Activated T-cell treated with anti-CD3 and anti-CD28 coated beads, Interleukin-2, amount 50 U/mL, for 72 hours (primary cell): Measurements from ENCODE around the gene VAV2. TPM values are rescaled to one million over a fixed set of nuclear protein-coding genes. Genes with fewer than 3 reads are reported as not detected.

ENCODE experiments used
- ATAC-seq, 2 donors: fragments of 150-1000 bp; cut with Tn5 transposase; replicated peaks in 1 of 2; 2 replicates each; pipeline ENCODE4 v1.10.0; 2021; ENCODE audit warnings: moderate library complexity in 2 of 2, mild to moderate bottlenecking in 1 of 2
- DNase-seq, 2 donors: peaks; one replicate each; pipeline ENCODE4 v3.0.0; 2021 to 2022; ENCODE audit warnings: mixed read lengths in 1 of 2
- H3K27ac Mint-ChIP-seq: one replicate; pipeline ENCODE4 v1.8.0; 2022; ENCODE audit warnings: mild to moderate bottlenecking, moderate library complexity, mixed read lengths
- H3K27me3 Mint-ChIP-seq: one replicate; pipeline ENCODE4 v1.8.0; 2022; ENCODE audit warnings: low read depth, mixed read lengths
- H3K36me3 Mint-ChIP-seq, 2 donors: one replicate each; pipeline ENCODE4 v1.8.0; 2022; ENCODE audit warnings: mixed read lengths in 2 of 2, mild to moderate bottlenecking in 1 of 2; ENCODE audit not compliant: insufficient read depth in 2 of 2
- H3K4me1 Mint-ChIP-seq: one replicate; pipeline ENCODE4 v1.8.0; 2022; ENCODE audit warnings: low read depth, mixed read lengths
- H3K4me3 Mint-ChIP-seq, 2 donors: one replicate each; pipeline ENCODE4 v1.8.0; 2022; ENCODE audit warnings: mild to moderate bottlenecking in 2 of 2, mixed read lengths in 2 of 2, moderate library complexity in 2 of 2
- H3K9me3 Mint-ChIP-seq, 2 donors: one replicate each; pipeline ENCODE4 v1.8.0; 2022; ENCODE audit warnings: mixed read lengths in 2 of 2
- total RNA-seq, 2 donors: library from RNA; stranded (reverse); gene quantifications; one replicate each; pipeline ENCODE4 v1.2.3, GENCODE V29; 2022

Gene VAV2
- total RNA-seq, 2 donors from 2014 or later: 4.6 to 5.1 TPM

DNA sequence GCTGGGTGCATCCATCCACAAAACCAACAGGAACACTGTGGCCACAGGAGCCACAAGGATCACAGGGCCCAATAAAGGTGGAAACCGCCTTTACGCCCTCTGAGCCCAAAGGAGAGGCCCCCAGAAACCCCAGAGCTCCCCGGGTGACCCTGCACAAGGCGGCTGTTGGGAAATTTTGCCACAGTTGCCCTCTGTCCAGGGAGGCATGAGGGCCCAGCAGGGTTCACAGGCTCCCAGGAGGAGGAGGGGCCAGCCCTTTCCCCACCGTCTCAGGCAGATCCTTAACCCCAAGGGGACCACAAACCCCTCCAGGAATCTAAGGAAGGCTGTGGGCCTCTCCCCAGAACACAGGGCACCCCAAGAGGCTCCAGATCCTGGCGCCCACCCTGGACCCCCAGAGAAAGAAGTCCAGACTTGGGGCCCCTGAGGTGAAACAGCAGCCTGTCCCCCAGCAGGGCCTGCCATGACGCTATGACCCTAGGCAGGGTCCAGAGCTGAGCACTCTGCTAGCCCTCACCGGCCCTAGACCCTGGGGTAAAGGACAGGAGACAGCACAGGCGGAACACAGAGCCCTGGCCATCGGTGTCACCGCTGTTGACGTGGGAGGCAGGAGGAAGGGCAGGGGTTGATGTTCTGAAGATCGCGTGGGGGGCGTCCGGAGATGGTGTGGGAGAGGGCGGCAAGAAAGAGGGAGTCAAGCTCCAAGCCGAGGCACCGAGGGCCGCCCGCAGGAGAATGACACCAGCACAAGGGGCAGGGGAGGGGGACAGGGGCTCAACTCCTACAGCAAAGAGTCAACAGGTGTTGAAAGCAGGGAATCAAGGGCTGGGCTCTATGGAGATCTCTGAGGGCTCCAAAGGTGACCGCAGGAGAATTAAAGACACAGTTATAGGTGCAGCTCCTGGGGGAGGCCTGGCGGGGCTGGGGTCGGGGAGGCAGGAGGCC lies 97.5 kb downstream of the VAV2 start:
- DNase-seq: no peak
- H3K27me3 Mint-ChIP-seq: no peaks in the 10 kb centered on the region
- H3K27ac Mint-ChIP-seq: no peak overlapping the region
- H3K4me3 Mint-ChIP-seq: no peak overlapping the region
- ATAC-seq: no peak
- H3K4me1 Mint-ChIP-seq: no peaks in the 10 kb centered on the region
- H3K36me3 Mint-ChIP-seq: no peaks in the 10 kb centered on the region
- H3K9me3 Mint-ChIP-seq: no peaks in the 10 kb centered on the region

DNA sequence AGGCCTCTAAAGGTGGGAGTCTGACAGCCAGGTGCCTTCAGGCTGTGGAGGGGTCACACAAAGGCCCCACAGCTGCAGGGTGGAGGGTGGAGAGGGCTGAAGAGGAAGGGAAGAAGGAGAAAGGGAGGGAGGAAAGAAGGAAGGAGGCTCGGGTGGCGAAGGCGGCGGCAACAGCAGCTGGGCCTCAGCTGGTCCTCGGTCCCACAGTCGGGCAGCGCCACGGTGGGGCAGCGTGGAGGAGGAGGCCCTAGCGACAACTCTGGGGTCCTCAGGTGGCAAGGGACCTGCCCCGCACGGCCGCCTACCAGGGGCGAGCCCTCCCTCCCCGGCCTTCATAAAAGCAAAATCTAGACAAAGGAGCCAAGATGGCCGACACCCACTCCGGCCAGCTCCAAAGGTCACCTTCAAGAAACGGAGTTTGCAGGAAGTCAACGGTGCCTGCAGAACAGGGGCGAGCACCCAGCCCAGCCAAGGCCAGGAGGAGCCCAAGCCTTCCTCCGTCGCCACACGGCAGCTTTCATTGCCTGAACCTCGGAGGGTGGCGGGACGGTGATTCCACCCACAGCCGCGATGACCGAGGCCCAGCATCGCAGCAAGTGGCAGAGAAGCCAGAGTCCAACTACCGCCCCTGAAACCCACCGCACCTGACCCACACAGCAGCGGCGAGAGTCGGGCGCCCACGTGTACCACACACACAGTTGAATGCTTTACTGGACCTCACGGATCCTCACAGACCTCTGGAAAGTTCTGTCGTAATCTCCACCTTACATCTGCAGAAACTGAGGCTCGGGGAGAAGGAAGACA lies 98.7 kb downstream of the VAV2 start:
- Mint-ChIP-seq H3K4me3 (no peak overlapping the region), H3K9me3 (no peaks in the 10 kb centered on the region), H3K27me3 (no peaks in the 10 kb centered on the region), H3K27ac (no peak overlapping the region), H3K4me1 (no peaks in the 10 kb centered on the region), H3K36me3 (no peaks in the 10 kb centered on the region)
- ATAC-seq (no peak), DNase-seq (no peak)

DNA sequence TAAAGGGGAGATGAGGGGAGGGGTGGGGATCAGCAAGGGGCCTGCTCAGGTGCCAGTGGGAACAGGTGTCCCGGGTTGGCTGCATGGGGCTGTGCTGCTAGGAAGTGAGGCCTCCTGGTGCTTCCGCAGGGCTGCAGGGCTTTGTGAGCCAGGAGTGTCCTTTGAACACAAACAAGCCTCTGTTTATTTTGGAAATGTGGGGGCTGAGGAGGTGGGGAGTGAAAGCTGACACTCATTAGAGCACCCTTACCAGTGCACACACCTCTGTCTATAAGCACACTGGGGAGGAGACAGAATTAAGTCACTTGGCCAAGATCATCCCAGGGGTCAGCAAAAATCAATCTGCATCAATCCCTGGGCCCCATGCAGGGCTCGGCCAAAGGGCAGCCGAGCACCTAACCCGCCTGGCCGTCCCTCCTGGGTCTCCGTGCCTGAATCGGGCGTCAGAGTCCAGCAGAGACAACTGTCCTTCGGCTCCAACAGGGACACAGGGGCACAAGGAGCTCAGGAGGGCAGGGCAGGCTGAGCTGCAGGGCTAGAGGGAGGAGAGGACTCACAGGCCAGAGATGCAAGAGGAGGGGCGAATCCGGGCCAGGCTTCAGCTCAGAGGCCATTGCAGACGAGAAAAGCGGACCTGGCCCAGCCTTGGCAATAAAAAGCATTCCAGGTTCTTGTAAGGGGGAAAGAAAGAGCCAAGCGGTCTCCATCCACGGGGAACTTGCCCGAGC lies 99.8 kb downstream of the VAV2 start:
- Mint-ChIP-seq H3K9me3 (no peaks in the 10 kb centered on the region), H3K27ac (no peak overlapping the region), H3K27me3 (no peaks in the 10 kb centered on the region), H3K36me3 (no peaks in the 10 kb centered on the region), H3K4me1 (no peaks in the 10 kb centered on the region), H3K4me3 (no peak overlapping the region)
- no peak for ATAC-seq
- DNase-seq: no peak

DNA sequence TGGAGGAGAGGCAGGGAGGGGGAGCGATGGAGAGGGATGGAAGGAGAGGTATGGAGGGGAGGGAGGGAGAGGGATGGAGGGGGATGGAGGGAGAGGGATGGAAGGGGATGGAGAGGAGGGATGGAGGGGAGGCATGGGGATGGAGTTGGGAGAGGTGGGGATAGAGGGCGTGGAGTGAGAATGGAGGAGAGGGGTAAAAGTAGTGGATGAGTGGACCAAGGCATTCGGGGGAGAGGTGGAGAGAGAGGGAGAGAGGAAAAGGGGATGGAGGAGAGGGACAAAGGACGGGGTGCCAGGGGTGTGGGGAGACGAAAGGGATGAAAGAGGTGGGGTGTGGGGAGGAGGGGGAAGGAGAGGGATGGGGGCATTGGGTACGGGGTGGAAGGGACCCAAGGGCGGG lies 100.4 kb downstream of the VAV2 start:
- Mint-ChIP-seq H3K4me3 (no peak overlapping the region), H3K36me3 (no peaks in the 10 kb centered on the region), H3K27me3 (no peaks in the 10 kb centered on the region), H3K27ac (no peak overlapping the region), H3K9me3 (no peaks in the 10 kb centered on the region), H3K4me1 (no peaks in the 10 kb centered on the region)
- no peak for ATAC-seq
- DNase-seq: no peak

DNA sequence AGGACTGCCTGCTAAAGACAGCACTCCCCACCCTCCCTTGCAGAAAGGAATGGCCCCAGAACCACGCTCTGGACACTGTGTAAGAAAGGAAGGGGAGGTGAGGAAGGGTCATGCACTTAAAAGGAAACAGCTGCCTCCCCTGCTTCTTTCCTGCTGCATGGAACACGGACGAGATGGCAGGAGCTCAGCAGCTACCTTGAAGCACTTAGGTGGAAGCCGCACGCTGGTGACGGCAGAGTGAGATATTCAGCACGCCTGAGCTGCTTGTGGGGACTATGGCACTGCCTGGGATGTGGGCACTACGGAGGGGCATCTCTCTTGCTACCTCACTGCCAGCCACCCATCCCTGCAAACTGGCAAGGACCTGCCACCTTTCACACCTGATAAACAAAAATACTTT lies 101.5 kb downstream of the VAV2 start:
- DNase-seq: no peak
- H3K36me3 Mint-ChIP-seq: no peaks in the 10 kb centered on the region
- H3K4me1 Mint-ChIP-seq: no peaks in the 10 kb centered on the region
- no peaks in the 10 kb centered on the region for H3K9me3 Mint-ChIP-seq
- no peak overlapping the region for H3K27ac Mint-ChIP-seq
- no peak overlapping the region for H3K4me3 Mint-ChIP-seq
- ATAC-seq: no peak
- no peaks in the 10 kb centered on the region for H3K27me3 Mint-ChIP-seq

DNA sequence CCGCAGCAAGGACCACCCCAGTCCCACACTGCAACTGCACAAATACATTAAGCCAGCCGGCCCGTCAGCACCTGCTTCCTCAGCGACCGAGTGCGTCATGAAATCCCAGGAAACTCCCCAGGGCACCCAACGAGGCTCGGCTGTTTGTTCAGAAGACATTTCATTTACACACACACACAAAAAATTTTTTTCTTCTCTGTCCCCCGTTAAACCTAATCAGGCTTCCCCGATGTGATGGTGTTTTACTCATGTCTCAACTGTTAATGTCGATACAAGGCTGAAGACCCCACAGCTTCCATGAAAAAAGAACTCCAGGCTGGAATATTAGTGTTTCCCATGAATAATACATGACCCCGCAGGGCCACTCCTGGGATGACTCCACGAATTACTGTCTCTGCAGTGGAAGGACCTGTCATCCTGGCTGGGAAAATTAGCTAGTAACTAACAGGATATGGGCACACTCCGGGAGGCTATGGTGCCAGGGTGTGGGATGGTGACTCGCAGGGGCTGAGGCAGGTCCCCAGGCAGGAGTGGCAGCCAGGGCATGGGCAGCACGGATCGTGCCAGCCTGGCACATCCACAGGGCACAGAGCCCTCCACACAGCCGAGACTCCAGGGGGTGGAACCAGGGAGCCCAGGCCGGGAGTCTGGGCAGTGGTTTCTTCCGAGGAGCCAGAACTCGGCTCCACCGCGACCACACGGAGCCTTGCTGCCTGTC lies 102.4 kb downstream of the VAV2 start:
- H3K27ac Mint-ChIP-seq: no peak overlapping the region
- H3K4me1 Mint-ChIP-seq: no peaks in the 10 kb centered on the region
- no peaks in the 10 kb centered on the region for H3K27me3 Mint-ChIP-seq
- ATAC-seq: no peak
- H3K4me3 Mint-ChIP-seq: no peak overlapping the region
- no peaks in the 10 kb centered on the region for H3K36me3 Mint-ChIP-seq
- H3K9me3 Mint-ChIP-seq: no peaks in the 10 kb centered on the region
- no peak for DNase-seq

DNA sequence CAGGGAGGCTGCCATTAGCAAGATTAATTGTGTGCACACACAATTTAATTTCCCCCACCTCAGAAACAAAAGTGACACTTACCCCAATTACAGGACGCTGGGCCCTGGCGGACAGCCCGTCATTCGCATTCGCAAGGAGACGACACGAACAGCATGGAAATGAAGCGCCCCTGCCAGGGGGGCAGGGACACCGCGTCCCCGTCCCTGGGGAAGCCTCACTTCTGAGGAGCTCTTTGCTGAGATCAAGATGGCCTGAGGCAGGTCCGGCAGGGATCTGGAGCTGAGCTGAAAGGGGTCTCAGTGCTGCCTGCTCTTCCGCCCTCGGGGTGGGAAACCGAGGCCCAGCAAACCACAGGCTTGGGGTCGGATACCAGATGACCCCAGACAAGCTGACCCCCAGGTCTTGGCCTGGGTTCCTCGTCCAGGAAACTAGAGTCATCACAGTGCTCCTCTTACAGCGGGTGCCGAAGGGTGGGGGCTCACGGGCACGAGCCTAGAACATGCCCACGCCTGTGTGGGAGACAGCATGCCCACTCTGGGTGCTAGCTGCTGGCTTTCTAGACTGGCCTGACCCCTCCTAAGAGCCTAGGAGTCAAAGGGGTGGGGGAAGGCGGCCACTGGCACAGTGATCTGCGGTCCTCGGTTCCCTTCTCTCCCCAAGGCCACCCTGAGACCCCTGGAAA lies 103.2 kb downstream of the VAV2 start:
- DNase-seq (no peak), ATAC-seq (no peak)
- Mint-ChIP-seq H3K9me3 (no peaks in the 10 kb centered on the region), H3K36me3 (no peaks in the 10 kb centered on the region), H3K4me3 (no peak overlapping the region), H3K4me1 (no peaks in the 10 kb centered on the region), H3K27me3 (no peaks in the 10 kb centered on the region), H3K27ac (no peak overlapping the region)

DNA sequence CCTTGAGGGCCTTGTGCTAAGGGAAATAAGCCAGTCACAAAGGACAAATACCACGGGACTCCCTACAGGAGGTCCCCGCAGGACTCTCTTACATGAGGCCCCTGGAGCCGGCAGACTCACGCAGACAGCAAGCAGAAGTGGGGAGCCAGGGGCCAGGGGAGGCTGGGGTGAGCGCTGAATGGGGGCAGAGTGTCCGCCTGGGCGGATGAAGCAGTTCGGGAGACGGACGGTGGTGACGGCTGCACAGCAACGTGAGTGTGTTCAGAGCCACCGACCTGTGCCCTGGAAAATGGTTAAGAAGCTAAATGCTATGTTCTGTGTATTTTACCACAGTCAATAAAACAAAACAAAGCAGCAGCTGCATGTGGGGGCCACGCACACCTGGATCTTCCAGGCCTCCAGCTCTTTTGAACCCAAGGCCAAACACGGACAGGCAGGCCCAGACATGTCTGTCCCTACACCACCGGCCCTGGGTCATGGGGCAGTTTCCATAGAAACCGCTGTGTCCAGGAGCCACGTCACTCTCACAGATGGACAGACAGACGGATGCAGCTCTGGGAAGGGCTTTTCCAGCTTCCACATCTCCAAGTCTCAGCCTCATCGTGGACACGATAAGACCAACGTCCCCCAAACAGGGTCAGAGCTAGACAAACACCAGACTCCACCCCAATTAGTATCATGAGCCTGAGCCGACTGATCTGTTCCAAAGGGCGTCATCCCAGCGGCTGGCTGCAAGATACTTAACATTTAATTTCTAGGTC lies 103.9 kb downstream of the VAV2 start:
- Mint-ChIP-seq H3K36me3 (no peaks in the 10 kb centered on the region), H3K9me3 (no peaks in the 10 kb centered on the region), H3K4me3 (no peak overlapping the region), H3K4me1 (no peaks in the 10 kb centered on the region), H3K27ac (no peak overlapping the region), H3K27me3 (no peaks in the 10 kb centered on the region)
- ATAC-seq: no peak
- no peak for DNase-seq

DNA sequence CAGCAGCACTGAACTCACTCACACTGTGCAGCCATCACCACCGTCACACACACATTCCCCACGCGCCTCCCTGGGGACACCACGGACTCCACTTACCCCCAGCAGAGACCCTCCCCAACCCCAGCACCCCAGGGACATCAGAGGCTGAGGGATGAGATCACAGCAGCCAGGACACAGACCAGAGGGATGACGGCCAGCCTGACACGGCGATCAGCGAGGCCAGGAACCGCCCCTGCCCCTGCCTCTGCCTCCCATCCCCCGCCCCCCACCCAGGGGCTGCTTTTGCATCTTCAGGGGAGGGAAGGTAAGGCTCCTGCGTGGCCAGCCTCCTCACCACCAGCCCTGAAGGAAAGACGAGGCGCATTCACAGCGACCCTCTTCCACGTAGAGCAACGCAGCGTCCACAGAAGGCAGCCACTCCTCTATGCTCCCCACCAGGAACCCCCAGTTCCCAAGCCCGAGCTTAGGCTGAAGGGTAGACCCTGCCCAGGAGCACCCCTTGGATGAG lies 104.5 kb downstream of the VAV2 start:
- ATAC-seq (no peak), DNase-seq (no peak)
- Mint-ChIP-seq H3K4me3 (no peak overlapping the region), H3K27ac (no peak overlapping the region), H3K27me3 (no peaks in the 10 kb centered on the region), H3K4me1 (no peaks in the 10 kb centered on the region), H3K36me3 (no peaks in the 10 kb centered on the region), H3K9me3 (no peaks in the 10 kb centered on the region)

DNA sequence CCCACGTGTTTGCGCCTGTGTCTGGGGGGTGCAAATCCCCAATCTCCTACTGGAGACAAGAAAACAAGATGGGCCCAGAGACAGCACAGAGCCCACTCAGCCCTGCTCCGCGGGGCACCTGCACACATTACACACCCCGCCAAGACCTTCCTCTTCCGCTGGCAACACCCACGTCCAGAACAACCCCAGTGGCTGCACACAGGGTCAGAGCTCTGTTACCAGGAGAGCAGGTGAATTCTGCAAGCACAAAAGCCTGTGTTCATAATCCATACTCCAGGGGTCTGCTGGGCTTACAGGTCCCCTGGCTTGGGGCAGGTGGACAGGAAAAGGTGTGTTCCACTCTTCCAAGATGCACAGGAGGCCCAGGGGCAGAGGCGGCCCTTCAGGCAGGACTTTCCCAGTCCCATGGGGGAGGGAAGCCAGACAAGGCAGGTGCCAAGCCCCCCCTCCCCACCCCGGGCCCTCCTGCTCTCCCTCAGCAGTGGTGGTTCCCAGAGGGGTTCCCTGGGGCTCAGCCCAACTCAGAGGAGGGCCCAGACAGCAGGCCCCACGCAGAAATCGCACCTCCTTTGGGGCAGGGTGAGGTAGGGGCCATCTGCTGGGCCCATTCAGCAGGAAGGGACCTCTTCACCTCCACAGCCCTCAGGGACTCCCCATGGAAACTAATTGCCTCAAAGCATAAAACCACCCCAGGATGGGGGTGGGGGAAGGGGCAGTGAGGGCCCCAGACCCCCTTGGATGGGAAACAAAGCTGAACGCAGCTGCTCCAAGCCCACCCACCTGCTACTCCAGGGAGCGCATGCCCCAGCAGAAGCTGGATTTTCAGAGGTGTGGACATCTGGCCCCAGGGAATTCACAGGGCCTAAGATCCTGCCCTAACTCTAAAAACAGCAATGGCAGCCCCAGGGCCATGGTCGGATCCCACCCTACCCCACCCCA lies 105.3 kb downstream of the VAV2 start:
- H3K27me3 Mint-ChIP-seq: no peaks in the 10 kb centered on the region
- no peaks in the 10 kb centered on the region for H3K36me3 Mint-ChIP-seq
- DNase-seq (no peak), ATAC-seq (no peak)
- no peaks in the 10 kb centered on the region for H3K4me1 Mint-ChIP-seq
- H3K27ac Mint-ChIP-seq: no peak overlapping the region
- no peaks in the 10 kb centered on the region for H3K9me3 Mint-ChIP-seq
- no peak overlapping the region for H3K4me3 Mint-ChIP-seq
